ENCODE results near the gene CYB5R2.

Gene CYB5R2

GRCh38 chr11:7622721-7623120, 50.6 kb downstream of the CYB5R2 start:
- Histone ChIP-seq H2AK5ac (ENCODE audit: low read length) (no peak overlapping the region), H3K23ac (ENCODE audit: low read length) (no peak overlapping the region), H3K9ac (ENCODE audit: low read length) (no peak overlapping the region), H3K56ac (ENCODE audit: low read length) (no peak overlapping the region), H3K79me2 (ENCODE audit: control insufficient read depth, insufficient read depth, low read length) (no peaks in the 10 kb centered on the region), H4K8ac (ENCODE audit: low read depth, low read length) (no peak overlapping the region), H3K18ac (ENCODE audit: low read length) (no peak overlapping the region), H2BK120ac (ENCODE audit: low read depth, low read length) (no peak overlapping the region), H4K5ac (ENCODE audit: low read length) (no peak overlapping the region), H3K4me3 (ENCODE audit: low read length) (no peak overlapping the region), H2BK5ac (ENCODE audit: low read length) (no peak overlapping the region), H3K27me3 (ENCODE audit: insufficient read depth, low read length, poor library complexity) (no peaks in the 10 kb centered on the region), H3K4me1 (ENCODE audit: control insufficient read depth, low read depth, low read length) (no peaks in the 10 kb centered on the region), H3K36me3 (ENCODE audit: control insufficient read depth, insufficient read depth, low read length) (no peaks in the 10 kb centered on the region), H3K27ac (ENCODE audit: low read depth, low read length) (no peak overlapping the region), H3K4ac (ENCODE audit: low read depth, low read length) (no peak overlapping the region), H3K4me2 (ENCODE audit: low read length) (no peak overlapping the region), H2BK15ac (replicated peaks; ENCODE audit: low read depth) (no peak overlapping the region), H3K79me1 (ENCODE audit: low read length) (no peaks in the 10 kb centered on the region)
- no peak for DNase-seq
- no CpG with 5 or more reads among the region's 2 CpGs for WGBS (ENCODE audit: extremely low coverage, insufficient coverage, low lambda C conversion rate)

- no peaks in the 10 kb centered on the region for H3K4me1 ChIP-seq (ENCODE audit: control insufficient read depth, low read depth, low read length)
- no peaks in the 10 kb centered on the region for H3K36me3 ChIP-seq (ENCODE audit: control insufficient read depth, insufficient read depth, low read length)
- H3K4ac ChIP-seq (ENCODE audit: low read depth, low read length) = no peak overlapping the region
These were observed 51.7 kb downstream of the CYB5R2 start for GRCh38 chr11:7621554-7621953.

DNA sequence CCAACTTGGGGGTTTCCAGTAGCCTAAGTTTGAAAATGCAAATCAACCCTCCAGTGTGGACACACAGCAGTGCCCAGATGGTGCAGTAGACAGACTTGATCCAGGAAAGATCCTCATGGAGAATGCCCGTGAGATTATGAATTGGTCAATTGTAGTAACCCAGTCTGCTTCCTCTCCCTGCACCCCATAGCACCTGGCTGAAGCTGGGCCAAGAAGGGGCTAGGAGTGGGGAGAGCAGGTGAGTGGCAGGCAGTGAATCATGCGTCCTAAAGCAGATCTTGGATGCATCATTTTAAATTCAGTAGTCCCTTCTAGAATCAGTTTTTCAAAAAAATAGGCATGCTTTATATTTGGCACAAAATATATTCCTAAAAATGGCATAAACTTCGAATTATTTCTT, 52.2 kb downstream of the CYB5R2 start:
- Histone ChIP-seq H3K4me2 (ENCODE audit: low read length) (no peak overlapping the region), H3K79me2 (ENCODE audit: control insufficient read depth, insufficient read depth, low read length) (no peaks in the 10 kb centered on the region), H3K4me3 (ENCODE audit: low read length) (no peak overlapping the region), H3K27ac (ENCODE audit: low read depth, low read length) (no peak overlapping the region), H3K4ac (ENCODE audit: low read depth, low read length) (no peak overlapping the region), H3K9ac (ENCODE audit: low read length) (no peak overlapping the region), H3K27me3 (ENCODE audit: insufficient read depth, low read length, poor library complexity) (no peaks in the 10 kb centered on the region), H4K8ac (ENCODE audit: low read depth, low read length) (no peak overlapping the region), H2AK5ac (ENCODE audit: low read length) (no peak overlapping the region), H2BK15ac (replicated peaks; ENCODE audit: low read depth) (no peak overlapping the region), H3K56ac (ENCODE audit: low read length) (no peak overlapping the region), H3K79me1 (ENCODE audit: low read length) (no peaks in the 10 kb centered on the region), H3K4me1 (ENCODE audit: control insufficient read depth, low read depth, low read length) (no peaks in the 10 kb centered on the region), H4K5ac (ENCODE audit: low read length) (no peak overlapping the region), H2BK120ac (ENCODE audit: low read depth, low read length) (no peak overlapping the region), H3K23ac (ENCODE audit: low read length) (no peak overlapping the region), H3K18ac (ENCODE audit: low read length) (no peak overlapping the region), H3K36me3 (ENCODE audit: control insufficient read depth, insufficient read depth, low read length) (no peaks in the 10 kb centered on the region), H2BK5ac (ENCODE audit: low read length) (no peak overlapping the region)
- WGBS (ENCODE audit: extremely low coverage, insufficient coverage, low lambda C conversion rate) = no CpG with 5 or more reads among the region's 3 CpGs
- DNase-seq = no peak

More at GRCh38 chr11:7621554-7621953, 51.7 kb downstream of the CYB5R2 start:
- H2AK5ac ChIP-seq (ENCODE audit: low read length) = no peak overlapping the region
- H2BK15ac ChIP-seq (replicated peaks; ENCODE audit: low read depth) = no peak overlapping the region
- no peaks in the 10 kb centered on the region for H3K27me3 ChIP-seq (ENCODE audit: insufficient read depth, low read length, poor library complexity)
- H2BK5ac ChIP-seq (ENCODE audit: low read length) = no peak overlapping the region
- no peak overlapping the region for H3K56ac ChIP-seq (ENCODE audit: low read length)
- H3K23ac ChIP-seq (ENCODE audit: low read length) = no peak overlapping the region
- H2BK120ac ChIP-seq (ENCODE audit: low read depth, low read length) = no peak overlapping the region
- no peak overlapping the region for H3K4me3 ChIP-seq (ENCODE audit: low read length)
- no peak overlapping the region for H4K8ac ChIP-seq (ENCODE audit: low read depth, low read length)
- H3K18ac ChIP-seq (ENCODE audit: low read length) = no peak overlapping the region
- H3K79me2 ChIP-seq (ENCODE audit: control insufficient read depth, insufficient read depth, low read length) = no peaks in the 10 kb centered on the region
- H3K79me1 ChIP-seq (ENCODE audit: low read length) = no peaks in the 10 kb centered on the region
- no peak overlapping the region for H3K27ac ChIP-seq (ENCODE audit: low read depth, low read length)
- no peak for DNase-seq
- H4K5ac ChIP-seq (ENCODE audit: low read length) = no peak overlapping the region
- no CpG with 5 or more reads among the region's 1 CpG for WGBS (ENCODE audit: extremely low coverage, insufficient coverage, low lambda C conversion rate)
- H3K9ac ChIP-seq (ENCODE audit: low read length) = no peak overlapping the region
- H3K4me2 ChIP-seq (ENCODE audit: low read length) = no peak overlapping the region

GRCh38 chr11:7619322-7619721, 54.0 kb downstream of the CYB5R2 start:
- Histone ChIP-seq H3K4me3 (ENCODE audit: low read length) (no peak overlapping the region), H2AK5ac (ENCODE audit: low read length) (no peak overlapping the region), H3K27me3 (ENCODE audit: insufficient read depth, low read length, poor library complexity) (no peaks in the 10 kb centered on the region), H3K27ac (ENCODE audit: low read depth, low read length) (no peak overlapping the region), H2BK120ac (ENCODE audit: low read depth, low read length) (no peak overlapping the region), H3K36me3 (ENCODE audit: control insufficient read depth, insufficient read depth, low read length) (no peaks in the 10 kb centered on the region), H3K4me1 (ENCODE audit: control insufficient read depth, low read depth, low read length) (no peaks in the 10 kb centered on the region), H3K4ac (ENCODE audit: low read depth, low read length) (no peak overlapping the region), H3K23ac (ENCODE audit: low read length) (no peak overlapping the region), H4K8ac (ENCODE audit: low read depth, low read length) (no peak overlapping the region), H3K18ac (ENCODE audit: low read length) (no peak overlapping the region), H3K56ac (ENCODE audit: low read length) (no peak overlapping the region), H3K9ac (ENCODE audit: low read length) (no peak overlapping the region), H3K79me1 (ENCODE audit: low read length) (no peaks in the 10 kb centered on the region), H3K4me2 (ENCODE audit: low read length) (no peak overlapping the region), H2BK5ac (ENCODE audit: low read length) (no peak overlapping the region), H2BK15ac (replicated peaks; ENCODE audit: low read depth) (no peak overlapping the region), H3K79me2 (ENCODE audit: control insufficient read depth, insufficient read depth, low read length) (no peaks in the 10 kb centered on the region), H4K5ac (ENCODE audit: low read length) (no peak overlapping the region)
- WGBS (ENCODE audit: extremely low coverage, insufficient coverage, low lambda C conversion rate) = no CpG with 5 or more reads among the region's 3 CpGs
- DNase-seq = no peak

GRCh38 chr11:7617032-7617431, 56.3 kb downstream of the CYB5R2 start:
- Histone ChIP-seq H3K27me3 (ENCODE audit: insufficient read depth, low read length, poor library complexity) (no peaks in the 10 kb centered on the region), H3K4me2 (ENCODE audit: low read length) (no peak overlapping the region), H3K27ac (ENCODE audit: low read depth, low read length) (no peak overlapping the region), H3K79me2 (ENCODE audit: control insufficient read depth, insufficient read depth, low read length) (no peaks in the 10 kb centered on the region), H3K4ac (ENCODE audit: low read depth, low read length) (no peak overlapping the region), H4K8ac (ENCODE audit: low read depth, low read length) (no peak overlapping the region), H3K23ac (ENCODE audit: low read length) (no peak overlapping the region), H2AK5ac (ENCODE audit: low read length) (no peak overlapping the region), H2BK15ac (replicated peaks; ENCODE audit: low read depth) (no peak overlapping the region), H3K56ac (ENCODE audit: low read length) (no peak overlapping the region), H3K79me1 (ENCODE audit: low read length) (no peaks in the 10 kb centered on the region), H2BK120ac (ENCODE audit: low read depth, low read length) (no peak overlapping the region), H3K18ac (ENCODE audit: low read length) (no peak overlapping the region), H3K36me3 (ENCODE audit: control insufficient read depth, insufficient read depth, low read length) (no peaks in the 10 kb centered on the region), H3K4me3 (ENCODE audit: low read length) (no peak overlapping the region), H3K4me1 (ENCODE audit: control insufficient read depth, low read depth, low read length) (peaks cover 7% of the 10 kb centered on the region), H3K9ac (ENCODE audit: low read length) (no peak overlapping the region), H4K5ac (ENCODE audit: low read length) (no peak overlapping the region), H2BK5ac (ENCODE audit: low read length) (no peak overlapping the region)
- no CpG with 5 or more reads among the region's 8 CpGs for WGBS (ENCODE audit: extremely low coverage, insufficient coverage, low lambda C conversion rate)
- DNase-seq = no peak

Data from mesendoderm (in vitro differentiated cells).